ENCODE results near the gene CNTN4.
"Not testable (repeated sequence)": the region's sequence is repeated elsewhere in the genome, so short reads cannot be mapped to it uniquely, and the experiment has no call there.

Gene CNTN4

GRCh38 chr3:2082871-2083480, 15.7 kb upstream of the CNTN4 start:
- no peak for DNase-seq (ENCODE audit: low read depth in 1 of 2, low spot score in 1 of 2)
- Histone ChIP-seq H3K4me3 (replicated peaks; ENCODE audit: insufficient read depth, low read length) (no peak overlapping the region), H3K27ac (replicated peaks) (no peak overlapping the region), H3K27me3 (ENCODE audit: insufficient read depth, poor library complexity, severe bottlenecking) (no peaks in the 10 kb centered on the region)
- TF ChIP-seq GABPA (IDR thresholded peaks at IDR 0.05; ENCODE audit: low read depth) (no peak), REST (IDR thresholded peaks at IDR 0.05; ENCODE audit: insufficient replicate concordance, low read depth) (no peak), SPI1 (IDR thresholded peaks at IDR 0.05; ENCODE audit: borderline replicate concordance, low read depth) (no peak), POLR2AphosphoS5 (IDR thresholded peaks at IDR 0.05; ENCODE audit: low read depth) (no peak)
- TF ChIP-seq, protein P1, sequence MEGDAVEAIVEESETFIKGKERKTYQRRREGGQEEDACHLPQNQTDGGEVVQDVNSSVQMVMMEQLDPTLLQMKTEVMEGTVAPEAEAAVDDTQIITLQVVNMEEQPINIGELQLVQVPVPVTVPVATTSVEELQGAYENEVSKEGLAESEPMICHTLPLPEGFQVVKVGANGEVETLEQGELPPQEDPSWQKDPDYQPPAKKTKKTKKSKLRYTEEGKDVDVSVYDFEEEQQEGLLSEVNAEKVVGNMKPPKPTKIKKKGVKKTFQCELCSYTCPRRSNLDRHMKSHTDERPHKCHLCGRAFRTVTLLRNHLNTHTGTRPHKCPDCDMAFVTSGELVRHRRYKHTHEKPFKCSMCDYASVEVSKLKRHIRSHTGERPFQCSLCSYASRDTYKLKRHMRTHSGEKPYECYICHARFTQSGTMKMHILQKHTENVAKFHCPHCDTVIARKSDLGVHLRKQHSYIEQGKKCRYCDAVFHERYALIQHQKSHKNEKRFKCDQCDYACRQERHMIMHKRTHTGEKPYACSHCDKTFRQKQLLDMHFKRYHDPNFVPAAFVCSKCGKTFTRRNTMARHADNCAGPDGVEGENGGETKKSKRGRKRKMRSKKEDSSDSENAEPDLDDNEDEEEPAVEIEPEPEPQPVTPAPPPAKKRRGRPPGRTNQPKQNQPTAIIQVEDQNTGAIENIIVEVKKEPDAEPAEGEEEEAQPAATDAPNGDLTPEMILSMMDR (IDR thresholded peaks at IDR 0.05; ENCODE audit: insufficient read depth, low read length) = no peak

GRCh38 chr3:2083558-2083957, 15.1 kb upstream of the CNTN4 start:
- H3K27me3 ChIP-seq (ENCODE audit: insufficient read depth, poor library complexity, severe bottlenecking); H3K27ac ChIP-seq (replicated peaks); DNase-seq (ENCODE audit: low read depth in 1 of 2, low spot score in 1 of 2); H3K4me3 ChIP-seq (replicated peaks; ENCODE audit: insufficient read depth, low read length): not testable (repeated sequence)

DNA sequence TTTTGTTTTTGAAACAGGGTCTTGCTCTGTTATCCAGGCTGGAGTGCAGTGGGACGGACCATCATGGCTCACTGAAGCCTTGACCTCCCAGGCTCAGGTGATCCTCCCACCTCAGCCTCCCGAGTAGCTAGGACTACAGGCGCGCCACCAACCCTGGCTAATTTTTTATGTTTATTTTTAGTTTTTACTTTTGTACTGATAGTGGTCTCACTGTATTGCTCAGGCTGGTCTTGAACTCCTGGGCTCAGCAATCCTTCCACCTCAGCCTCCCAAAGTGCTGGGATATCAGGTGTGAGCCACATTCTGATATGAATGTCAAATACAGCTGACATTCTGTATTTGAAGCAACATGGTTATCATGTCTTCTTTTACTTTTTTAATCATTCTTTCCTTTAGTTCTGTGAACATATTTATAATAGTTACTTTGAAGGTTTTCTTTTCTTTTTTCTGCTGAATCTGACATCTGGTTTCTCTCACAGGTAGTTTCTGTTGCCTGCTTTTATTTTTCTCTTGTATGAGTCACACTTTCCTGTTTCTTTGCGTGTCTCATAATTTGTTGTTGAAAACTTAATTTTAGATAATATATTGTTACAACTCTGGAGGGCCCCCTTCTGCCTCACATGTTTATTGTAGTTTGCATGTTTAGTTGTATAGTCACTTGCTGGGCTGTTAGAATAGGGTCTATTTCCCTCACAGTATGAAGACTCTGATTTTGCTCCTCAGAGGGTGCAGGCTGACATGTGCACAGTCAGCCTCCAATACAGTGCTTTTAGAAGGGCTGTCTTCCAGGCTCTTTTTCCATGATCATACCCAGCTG, 8.4 kb upstream of the CNTN4 start:
- DNase-seq (ENCODE audit: low read depth in 1 of 2, low spot score in 1 of 2) = no peak
- TF ChIP-seq, protein P1 (IDR thresholded peaks at IDR 0.05; ENCODE audit: insufficient read depth, low read length) = no peak
- TF ChIP-seq POLR2AphosphoS5 (IDR thresholded peaks at IDR 0.05; ENCODE audit: low read depth) (no peak), GABPA (IDR thresholded peaks at IDR 0.05; ENCODE audit: low read depth) (no peak), REST (IDR thresholded peaks at IDR 0.05; ENCODE audit: insufficient replicate concordance, low read depth) (no peak), SPI1 (IDR thresholded peaks at IDR 0.05; ENCODE audit: borderline replicate concordance, low read depth) (no peak)
- Histone ChIP-seq H3K4me3 (replicated peaks; ENCODE audit: insufficient read depth, low read length) (no peak overlapping the region), H3K27ac (replicated peaks) (no peak overlapping the region), H3K27me3 (ENCODE audit: insufficient read depth, poor library complexity, severe bottlenecking) (peaks cover 2% of the 10 kb centered on the region)

DNA sequence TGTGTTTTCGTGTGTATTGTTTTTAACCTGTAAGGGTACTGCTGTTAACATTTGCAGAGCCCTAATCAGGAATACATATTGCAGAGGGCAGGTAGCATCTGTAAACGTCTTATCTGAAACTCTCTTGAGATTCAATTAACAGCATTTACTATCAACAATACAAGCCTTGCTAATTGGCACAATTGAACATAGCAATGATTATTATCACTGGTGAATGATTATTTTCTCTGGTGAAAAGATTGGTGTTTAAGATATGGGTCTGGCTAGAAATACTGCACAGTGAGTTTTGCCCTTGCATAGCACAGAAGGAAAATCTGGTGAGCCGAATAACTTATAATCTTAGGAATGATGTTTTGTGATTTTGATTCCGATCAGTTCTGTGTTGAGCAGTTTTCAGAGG, 5.9 kb upstream of the CNTN4 start:
- peaks cover 5% of the 10 kb centered on the region for H3K27me3 ChIP-seq (ENCODE audit: insufficient read depth, poor library complexity, severe bottlenecking)
- H3K27ac ChIP-seq (replicated peaks) = no peak overlapping the region
- no peak overlapping the region for H3K4me3 ChIP-seq (replicated peaks; ENCODE audit: insufficient read depth, low read length)
- no peak for DNase-seq (ENCODE audit: low read depth in 1 of 2, low spot score in 1 of 2)
- no peak for TF ChIP-seq REST (IDR thresholded peaks at IDR 0.05; ENCODE audit: insufficient replicate concordance, low read depth)
